HG03354 (cell line): ENCODE data around the gene C12orf42.
"Not testable (repeated sequence)": the region's sequence is repeated elsewhere in the genome, so short reads cannot be mapped to it uniquely, and the experiment has no call there.

ENCODE experiments used
- ATAC-seq: cut with Tn5 transposase; IDR thresholded peaks from one replicate; pipeline ENCODE4 v1.9.1; 2021; ENCODE audit warnings: mild to moderate bottlenecking; ENCODE audit not compliant: unreplicated experiment, poor library complexity, severe bottlenecking

C12orf42 gene

GRCh38 chr12:103431950-103432349, 63.8 kb downstream of the C12orf42 start:
- no peak for ATAC-seq

DNA sequence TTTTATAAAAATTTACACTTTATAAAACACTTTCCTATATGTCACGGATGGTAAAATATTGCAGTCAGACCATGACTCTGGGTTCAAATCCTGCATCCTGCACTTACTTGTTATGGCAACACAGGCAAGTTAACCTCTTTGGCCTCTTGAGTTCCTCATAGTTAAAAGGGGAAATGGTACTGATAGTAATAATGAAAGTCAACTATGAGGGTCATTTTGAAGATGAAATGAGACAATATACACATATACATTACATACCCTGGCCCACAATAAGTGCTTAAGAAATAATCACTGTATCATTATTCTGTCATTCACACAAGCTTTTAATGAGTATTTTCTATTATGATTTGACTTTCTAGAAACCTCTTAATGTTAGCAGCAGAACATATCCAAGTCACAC, 64.4 kb downstream of the C12orf42 start:
- peak; percentile 48 for ATAC-seq

- ATAC-seq: not testable (repeated sequence)
Observed at GRCh38 chr12:103425674-103426073, 70.1 kb downstream of the C12orf42 start.

DNA sequence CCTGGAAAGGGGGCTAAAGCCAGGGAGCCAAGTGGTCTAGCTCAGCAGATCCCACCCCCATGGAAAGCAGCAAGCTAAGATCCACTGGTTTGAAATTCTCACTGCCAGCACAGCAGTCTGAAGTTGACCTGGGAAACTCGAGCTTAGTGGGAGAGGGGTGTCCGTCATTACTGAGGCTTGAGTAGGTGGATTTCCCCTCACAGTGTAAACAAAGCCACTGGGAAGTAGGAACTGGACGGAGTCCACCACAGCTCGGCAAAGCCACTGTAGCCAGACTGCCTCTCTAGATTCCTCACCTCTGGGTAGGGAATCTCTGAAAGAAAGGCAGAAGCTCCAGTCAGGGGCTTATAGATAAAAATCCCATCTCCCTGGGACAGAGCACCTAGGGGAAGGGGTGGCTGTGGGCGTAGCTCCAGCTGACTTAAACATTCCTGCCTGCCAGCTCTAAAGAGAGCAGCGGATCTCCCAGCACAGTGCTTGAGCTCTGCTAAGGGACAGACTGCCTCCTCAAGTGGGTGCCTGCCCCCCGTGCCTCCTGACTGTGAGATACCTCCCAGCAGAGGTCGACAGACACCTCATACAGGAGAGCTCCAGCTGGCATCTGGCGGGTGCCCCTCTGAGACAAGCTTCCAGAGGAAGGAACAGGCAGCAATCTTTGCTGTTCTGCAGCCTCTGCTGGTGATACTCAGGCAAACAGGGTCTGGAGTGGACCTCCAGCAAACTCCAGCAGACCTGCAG, 70.8 kb downstream of the C12orf42 start:
- not testable (repeated sequence) for ATAC-seq

GRCh38 chr12:103423516-103423910, 72.3 kb downstream of the C12orf42 start:
- ATAC-seq: no peak

GRCh38 chr12:103422746-103423515, 72.8 kb downstream of the C12orf42 start:
- ATAC-seq: no peak

GRCh38 chr12:103422328-103422727, 73.4 kb downstream of the C12orf42 start:
- ATAC-seq: no peak

- no peak for ATAC-seq
Observed at GRCh38 chr12:103421402-103421801, 74.4 kb downstream of the C12orf42 start.

GRCh38 chr12:103415681-103416080, 80.1 kb downstream of the C12orf42 start:
- ATAC-seq: no peak

- ATAC-seq: no peak
Observed at GRCh38 chr12:103401421-103401820, 94.3 kb downstream of the C12orf42 start.

GRCh38 chr12:103399986-103400385, 95.8 kb downstream of the C12orf42 start:
- no peak for ATAC-seq

- no peak for ATAC-seq
Observed at GRCh38 chr12:103397536-103397935, 98.2 kb downstream of the C12orf42 start.

DNA sequence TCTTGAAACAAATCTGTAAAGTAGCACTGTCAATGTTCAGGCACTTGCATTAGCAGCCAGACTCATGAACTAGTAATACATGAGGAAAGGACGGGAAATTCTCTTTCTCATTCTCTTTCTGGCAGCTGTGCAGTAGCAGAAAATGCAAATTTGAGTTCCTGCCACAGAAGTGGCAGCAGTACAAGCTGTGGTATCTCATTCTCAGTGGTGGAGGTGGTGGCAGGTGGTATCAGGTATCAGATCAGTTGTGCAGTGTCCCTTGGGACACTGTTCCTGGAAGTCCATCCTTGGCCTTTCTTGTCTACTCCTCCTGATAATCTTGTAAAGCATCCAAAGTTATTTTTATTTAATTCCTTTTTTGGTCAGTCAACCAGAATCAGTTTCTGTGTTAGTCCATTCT, 103.0 kb downstream of the C12orf42 start:
- peak; percentile 98 for ATAC-seq

GRCh38 chr12:103391103-103391502, 104.7 kb downstream of the C12orf42 start:
- ATAC-seq: no peak

DNA sequence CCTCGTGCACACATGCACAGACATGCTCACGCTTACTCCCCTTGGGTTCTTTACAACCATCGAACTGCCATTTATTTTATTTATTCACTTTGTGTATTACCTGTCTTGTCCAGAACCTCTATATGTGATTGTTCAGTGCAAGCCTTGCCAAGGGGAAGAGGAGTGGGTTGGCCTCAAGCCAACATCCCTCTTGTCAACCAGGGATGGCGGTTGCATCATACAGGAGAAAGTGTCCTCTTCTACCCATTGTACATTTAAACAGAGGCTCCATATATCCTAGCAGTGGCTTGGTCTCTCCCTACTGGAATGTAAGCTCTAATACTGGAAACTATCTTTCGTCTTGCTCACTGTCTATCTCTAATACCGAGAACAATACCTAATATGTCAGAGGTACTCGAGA, 108.4 kb downstream of the C12orf42 start:
- no peak for ATAC-seq

DNA sequence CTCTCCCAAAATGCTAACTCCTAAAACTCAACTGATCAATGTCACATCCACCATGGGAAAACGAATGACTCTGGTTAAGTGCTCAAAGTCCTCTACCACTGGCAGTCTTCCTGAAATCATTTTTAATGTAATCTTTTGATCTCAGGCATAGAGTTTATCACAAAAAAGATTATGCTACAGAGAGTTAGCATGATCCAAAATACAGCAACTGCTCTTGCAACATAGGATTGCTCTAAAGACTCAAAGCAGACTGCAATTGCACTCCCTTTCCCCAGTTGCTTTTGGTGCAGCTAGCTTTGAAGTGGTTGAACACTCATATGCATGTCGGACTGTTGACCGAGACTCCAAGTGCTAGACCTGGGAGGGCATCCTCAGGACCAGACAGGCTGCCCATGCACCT, 109.3 kb downstream of the C12orf42 start:
- no peak for ATAC-seq

DNA sequence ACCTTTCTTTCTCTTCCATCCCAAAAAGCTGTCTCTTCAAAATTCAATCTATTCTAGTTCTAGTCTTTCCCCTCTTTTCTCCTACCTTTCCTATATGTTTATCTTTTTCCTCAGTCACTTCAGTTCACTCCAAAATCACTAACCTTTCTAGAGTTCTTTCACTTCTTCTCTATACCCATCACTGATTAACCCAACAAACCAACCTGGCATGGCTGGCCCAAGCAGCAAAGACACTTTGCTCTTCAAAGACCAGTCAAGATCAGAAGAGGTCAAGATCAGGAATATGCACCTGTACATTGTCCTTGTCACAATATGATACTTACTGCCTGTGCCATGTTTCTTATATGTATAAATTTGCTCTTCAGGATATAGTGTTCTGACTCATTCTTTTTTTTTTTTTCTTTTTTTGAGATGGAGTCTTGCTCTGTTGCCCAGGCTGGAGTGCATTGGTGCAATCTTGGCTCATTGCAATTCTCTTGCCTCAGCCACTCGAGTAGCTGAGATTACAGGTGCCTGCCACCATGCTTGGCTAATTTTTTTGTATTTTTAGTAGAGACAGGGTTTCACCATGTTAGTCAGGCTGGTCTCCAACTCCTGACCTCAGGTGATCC, 112.9 kb downstream of the C12orf42 start:
- ATAC-seq: peak; percentile 90

GRCh38 chr12:103382119-103382518, 113.6 kb downstream of the C12orf42 start:
- no peak for ATAC-seq

GRCh38 chr12:103379670-103380069, 116.1 kb downstream of the C12orf42 start:
- no peak for ATAC-seq

DNA sequence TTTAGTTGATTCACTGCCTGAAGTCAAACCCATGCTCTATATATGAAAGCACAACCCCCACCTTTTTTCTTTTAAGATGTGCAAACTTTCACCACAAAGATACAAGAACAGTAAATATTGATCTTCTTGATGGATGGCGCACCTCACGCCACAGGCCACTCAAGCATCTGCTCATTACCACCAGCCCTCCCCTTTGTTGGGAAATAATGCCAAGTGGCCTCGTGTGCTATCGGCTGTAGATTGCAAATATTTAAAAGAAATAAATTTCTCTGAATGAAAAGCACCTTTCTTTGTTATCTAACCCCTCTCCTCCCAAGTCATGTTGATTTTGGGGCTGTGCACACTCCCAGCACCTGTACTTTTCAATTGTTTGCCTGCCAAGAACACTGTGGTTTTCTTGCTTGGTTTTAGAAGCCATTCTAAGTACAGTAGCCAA, 122.7 kb downstream of the C12orf42 start:
- ATAC-seq: no peak

- ATAC-seq: peak; percentile 93
Observed at GRCh38 chr12:103369929-103370328, 125.8 kb downstream of the C12orf42 start.
